Measurements from ENCODE around the gene ARHGAP24.

- TF ChIP-seq, protein P1, sequence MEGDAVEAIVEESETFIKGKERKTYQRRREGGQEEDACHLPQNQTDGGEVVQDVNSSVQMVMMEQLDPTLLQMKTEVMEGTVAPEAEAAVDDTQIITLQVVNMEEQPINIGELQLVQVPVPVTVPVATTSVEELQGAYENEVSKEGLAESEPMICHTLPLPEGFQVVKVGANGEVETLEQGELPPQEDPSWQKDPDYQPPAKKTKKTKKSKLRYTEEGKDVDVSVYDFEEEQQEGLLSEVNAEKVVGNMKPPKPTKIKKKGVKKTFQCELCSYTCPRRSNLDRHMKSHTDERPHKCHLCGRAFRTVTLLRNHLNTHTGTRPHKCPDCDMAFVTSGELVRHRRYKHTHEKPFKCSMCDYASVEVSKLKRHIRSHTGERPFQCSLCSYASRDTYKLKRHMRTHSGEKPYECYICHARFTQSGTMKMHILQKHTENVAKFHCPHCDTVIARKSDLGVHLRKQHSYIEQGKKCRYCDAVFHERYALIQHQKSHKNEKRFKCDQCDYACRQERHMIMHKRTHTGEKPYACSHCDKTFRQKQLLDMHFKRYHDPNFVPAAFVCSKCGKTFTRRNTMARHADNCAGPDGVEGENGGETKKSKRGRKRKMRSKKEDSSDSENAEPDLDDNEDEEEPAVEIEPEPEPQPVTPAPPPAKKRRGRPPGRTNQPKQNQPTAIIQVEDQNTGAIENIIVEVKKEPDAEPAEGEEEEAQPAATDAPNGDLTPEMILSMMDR (IDR thresholded peaks at IDR 0.05): no peak
- no peak for TF ChIP-seq EP300 (IDR thresholded peaks at IDR 0.05)
These were observed 52.9 kb downstream of the ARHGAP24 start for GRCh38 chr4:85527815-85528214.
